NCI-H510A (cell line): ENCODE data around the gene CTAG1A.
"Not testable (repeated sequence)": the region's sequence is repeated elsewhere in the genome, so short reads cannot be mapped to it uniquely, and the experiment has no call there.

Source experiments
- DNase-seq: peaks from one replicate; lab custom pipeline; 2025; lab: John Stamatoyannopoulos, UW

Gene CTAG1A

DNA sequence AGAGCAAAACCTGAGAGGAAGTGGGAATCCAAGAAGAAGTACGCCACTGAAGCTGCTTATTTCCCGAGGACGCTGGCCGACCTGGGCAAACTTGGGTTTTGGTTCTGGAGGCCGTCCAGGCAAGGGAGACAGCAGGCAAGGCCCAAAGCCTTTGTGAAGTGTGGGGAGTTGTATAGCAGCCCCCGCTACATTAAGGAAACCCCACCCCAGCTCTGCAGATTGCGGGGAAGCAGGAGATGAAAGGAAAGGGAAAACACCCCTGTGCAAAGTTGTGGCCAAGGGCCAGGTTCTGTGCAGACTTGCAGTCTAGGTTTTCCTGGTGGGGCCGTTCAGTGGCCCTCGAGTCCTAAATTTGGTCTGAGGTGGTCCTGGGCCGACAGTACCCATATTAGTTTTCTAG lies 11.9 kb upstream of the CTAG1A start:
- not testable (repeated sequence) for DNase-seq

DNA sequence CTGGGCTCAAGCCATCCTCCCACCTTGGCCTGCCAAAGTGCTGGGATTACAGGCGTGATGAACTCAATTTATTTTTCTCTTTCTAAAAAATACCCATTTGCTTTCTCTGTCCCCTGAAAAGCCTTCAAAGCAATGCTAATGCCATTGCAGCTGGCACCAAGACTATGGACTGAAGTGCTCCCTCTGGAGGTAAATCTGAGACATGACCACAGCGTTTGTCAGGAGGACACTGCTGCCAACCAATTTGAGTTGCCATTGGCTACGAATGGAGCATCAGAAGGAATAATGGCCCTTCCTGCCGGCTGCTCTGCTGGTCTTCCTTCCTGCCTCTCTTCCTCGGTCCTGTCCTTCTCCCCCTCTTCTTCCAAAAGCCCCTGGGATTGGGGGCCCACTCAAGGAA lies 9.9 kb upstream of the CTAG1A start:
- not testable (repeated sequence) for DNase-seq

DNA sequence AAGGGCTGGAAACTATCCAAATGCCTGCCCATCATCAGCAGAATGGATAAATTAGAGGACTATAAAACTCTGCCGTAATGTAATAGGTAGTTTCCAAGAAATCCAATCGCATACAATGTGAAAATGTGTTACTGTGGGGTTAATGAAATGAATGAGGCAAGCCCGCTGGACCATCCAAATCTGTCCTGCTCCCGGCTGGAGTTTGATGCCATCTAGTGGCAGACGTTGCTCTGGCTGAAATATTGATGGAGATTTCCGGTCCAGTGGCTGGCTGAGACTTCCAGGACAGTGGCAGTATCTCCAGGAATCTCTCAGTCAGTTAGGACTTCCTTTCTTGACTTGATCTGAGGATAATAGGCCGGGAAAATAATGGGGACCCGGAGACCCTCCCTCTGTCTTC lies 1.9 kb upstream of the CTAG1A start:
- not testable (repeated sequence) for DNase-seq

DNA sequence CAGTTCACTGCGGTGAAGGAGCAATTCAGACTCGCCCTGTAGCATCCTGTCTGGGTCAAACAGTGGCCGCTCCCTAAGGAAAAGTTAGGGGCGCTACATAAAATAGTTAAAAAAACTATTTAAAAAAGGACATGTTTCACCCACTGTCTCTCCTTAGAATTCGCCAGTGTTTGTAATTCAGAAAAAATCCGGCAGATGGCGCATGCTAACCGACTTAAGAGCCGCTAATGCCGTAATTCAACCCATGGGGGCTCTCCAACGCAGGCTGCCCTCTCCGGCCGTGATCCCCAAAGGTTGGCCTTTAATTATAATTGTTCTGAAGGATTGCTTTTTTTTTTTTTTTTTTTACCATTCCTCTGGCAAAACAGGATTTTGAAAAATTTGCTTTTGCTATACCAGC lies 5.5 kb downstream of the CTAG1A start:
- DNase-seq, result not testable (repeated sequence)

DNA sequence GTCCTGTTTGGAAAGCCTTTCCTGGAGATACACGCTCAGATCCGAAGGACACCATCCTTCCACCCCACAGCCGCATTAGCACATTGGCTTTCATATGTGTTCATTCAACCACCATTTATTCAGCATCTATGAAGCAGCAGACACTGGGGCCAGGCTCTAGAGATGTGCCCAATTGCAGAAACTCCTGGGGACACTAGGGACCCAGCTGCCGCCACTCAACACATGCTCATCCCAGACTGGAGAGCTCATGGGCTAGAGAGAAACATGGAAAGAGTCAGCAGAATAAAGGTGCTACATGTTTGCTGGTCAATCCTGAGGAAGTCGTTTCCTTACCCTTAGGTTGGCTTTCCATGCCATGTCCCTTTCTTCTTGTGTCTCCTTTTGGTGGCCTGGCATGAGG lies 7.6 kb downstream of the CTAG1A start:
- DNase-seq, result no peak

DNA sequence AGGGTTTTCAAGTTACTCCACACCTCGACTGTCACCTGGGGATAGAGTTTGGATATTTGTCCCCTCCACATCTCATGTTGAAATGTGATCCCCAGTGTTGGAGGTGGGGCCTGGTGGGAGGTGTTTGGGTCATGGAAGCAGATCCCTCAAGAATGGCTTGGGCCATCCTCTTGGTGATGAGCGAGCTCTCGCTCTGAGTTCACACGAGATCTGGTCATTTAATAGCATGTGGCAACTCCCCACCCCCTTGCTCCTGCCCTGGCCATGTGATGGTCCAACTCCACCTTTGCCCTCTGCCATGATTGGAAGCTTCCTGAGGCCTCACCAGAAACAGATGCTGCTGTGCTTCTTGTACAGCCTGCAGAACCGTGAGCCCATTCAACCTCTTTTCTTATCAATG lies 8.3 kb downstream of the CTAG1A start:
- no peak for DNase-seq

DNA sequence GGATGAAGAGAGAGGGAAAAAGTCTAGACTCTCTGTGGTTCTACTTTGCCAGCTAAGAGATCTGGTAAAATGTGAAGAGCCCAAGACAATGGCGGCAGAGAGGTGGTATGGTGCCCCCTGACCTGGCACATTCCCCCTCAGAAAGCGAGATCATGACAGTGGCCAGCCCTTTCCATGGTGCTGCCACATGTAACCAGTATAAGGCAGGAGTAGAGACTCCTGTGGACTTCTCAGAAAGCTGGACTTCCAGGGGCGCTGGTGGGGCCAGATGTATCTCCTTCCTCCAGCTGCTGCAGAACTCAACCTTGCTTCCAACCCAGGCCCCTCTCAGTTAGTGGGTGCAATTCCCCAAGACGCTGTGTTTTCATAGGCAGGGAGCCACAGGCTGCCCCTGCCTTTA lies 9.6 kb downstream of the CTAG1A start:
- no peak for DNase-seq

DNA sequence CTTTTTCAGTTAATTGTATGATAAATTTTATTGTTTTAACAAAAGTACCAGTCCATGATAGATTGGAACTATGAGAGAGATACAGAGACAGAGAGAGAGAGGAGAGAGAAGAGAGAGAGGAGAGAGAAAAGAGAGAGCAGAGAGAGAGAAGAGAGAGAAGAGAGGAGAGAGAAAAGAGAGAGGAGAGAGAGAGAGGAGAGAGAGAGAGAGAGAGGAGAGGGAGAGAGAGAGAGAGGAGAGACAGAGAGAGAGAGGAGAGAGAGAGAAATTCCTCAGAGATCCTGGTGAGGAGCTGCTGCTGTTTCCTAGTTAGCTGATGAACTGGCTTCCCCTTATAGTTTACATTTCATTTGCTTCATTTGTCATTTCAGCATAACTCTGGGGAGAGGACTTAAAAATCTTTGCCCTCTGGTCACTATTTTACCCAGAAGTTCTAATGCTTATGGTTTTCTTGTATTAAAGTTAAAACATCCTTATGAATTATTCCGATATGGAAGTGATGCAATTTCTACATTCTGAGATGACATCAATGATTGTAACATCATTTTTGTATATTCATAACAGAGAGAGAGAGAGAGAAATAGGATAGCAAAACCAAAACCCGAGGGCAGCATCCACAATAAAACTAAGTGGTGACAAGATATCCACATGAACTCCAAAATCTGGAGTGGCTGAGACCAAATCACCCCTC lies 10.8 kb downstream of the CTAG1A start:
- no peak for DNase-seq

DNA sequence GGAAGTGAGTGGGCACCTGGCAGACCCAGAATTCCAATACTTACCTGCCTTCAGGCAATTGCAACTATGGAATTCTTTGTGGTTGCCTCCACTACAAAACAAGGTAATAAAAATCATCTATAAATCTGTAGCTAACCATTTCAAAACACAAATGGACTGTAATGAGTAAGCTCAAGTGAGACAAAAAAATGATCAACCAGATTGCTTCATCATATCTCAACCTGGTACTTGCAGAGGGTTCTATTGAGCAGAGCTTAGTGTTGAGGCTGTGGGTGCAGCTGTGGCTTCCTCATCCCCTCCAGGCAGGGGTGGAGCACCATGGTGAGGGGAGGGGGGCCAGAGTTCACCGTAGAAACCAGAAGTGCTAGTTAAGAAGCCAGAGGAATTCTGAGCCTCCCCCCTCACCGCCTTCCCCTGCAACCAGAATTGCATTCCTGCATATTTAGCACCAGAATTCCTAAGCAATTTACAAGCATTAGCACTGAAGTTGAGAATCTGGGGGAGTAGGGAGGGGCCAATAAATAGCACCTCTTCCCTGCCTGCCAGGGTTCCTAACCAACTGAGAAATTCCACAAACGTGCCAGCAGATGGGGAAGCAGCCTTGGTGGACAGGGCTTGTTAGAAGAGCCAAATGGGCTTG lies 11.5 kb downstream of the CTAG1A start:
- DNase-seq, result no peak

DNA sequence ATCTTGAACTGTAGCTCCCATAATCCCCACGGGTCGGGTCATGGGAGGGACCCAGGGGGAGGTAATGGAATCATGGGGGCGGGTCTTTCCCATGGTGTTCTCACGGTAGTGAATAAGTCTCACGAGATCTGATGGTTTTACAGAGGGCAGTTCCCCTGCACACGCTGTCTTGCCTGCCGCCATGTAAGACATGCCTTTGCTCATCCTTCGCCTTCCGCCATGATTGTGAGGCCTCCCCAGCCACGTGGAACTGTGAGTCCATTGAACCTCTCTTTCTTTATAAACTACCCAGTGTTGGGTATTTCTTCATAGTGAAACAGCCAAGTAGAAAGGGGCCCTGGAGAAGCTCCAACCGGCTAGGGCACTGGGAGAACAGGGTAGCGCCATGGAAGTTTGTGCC lies 12.3 kb downstream of the CTAG1A start:
- DNase-seq, result no peak

DNA sequence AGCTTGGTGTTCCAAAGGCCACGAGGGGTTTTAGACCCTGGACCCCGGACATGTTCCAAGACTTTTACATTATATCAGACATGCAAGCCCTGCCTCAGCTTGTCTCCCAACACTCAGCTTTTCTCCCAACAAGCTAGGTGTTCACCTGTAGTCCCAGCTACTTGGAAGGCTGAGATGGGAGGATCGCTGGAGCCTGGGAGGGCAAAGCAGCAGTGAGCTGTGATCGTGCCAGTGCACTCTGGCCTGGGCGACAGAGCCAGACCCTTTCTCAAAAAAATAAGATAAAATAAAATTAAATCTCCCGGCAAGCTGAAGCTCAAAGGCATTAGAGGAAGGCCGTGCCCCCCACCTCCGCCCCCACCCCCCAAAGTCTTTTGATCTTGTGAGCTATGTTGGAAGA lies 13.7 kb downstream of the CTAG1A start:
- DNase-seq, result no peak

DNA sequence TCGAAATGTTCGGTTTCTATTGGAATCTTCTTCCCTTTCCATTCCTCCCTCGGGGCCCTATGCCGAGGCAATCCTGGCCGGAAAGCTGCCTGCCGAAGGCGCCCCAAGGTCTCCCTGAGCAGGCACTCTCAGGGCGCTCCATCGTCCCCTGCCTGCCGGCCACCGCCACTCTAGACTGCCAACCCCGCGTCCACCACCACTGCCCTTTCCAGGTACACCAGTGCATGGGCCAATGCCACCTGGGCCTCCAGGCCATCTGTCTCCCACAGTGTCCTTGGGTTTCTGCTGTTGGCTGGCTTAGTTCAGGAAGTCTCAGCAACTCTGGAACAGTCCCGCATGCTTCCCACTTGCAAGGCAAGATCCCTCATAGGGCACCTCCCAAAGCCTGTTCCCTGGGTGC lies 14.6 kb downstream of the CTAG1A start:
- DNase-seq, result no peak

DNA sequence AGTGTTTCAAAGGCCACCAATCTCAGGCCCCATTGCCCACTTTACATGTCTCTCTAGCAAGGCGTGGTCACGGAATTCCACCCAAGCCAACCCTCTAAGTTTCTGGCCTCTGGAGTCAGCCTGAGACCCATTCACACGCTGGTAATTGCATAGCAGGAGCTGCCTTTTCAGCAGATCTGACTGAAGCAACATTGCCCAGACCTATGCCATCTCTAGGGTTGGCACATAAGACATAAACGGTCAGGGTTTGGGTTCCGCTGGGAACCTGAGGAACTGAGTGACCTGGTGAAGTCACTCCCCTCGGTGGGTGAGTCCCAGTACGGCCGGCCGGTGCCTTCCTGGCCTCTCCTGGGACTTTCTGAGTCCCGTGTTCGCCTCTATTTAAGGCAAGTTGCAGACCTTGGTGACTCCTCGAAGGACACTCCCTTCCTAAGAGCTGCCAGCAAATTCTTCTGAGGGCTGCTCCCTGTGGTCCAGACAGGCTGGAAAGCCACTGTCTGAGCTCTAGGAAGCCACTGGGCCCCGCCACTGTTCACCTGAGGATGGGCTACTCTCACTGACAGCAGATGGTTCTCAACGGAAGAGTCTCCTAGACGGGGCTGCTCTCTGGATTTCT lies 15.9 kb downstream of the CTAG1A start:
- DNase-seq, result no peak

DNA sequence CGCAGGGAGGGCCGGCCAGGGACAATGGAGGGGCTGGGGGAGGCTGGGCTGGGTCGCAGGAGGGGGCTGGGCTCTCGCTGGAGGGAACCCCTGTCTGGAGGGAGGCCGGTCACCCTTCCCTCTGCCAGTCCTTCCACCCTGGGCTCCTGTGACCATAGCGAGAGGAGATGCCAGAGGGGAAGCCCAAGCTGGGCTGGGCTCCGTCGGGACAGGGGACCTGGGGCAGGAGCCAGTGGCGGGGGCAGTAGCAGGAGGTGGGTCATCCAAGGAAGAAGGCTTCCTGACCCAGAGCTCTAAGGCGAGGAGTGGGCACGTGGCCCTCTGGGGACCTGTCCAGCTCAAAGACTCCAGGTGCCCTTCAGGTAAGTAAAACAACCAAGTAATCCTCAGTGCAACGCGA lies 17.3 kb downstream of the CTAG1A start:
- DNase-seq, result no peak

DNA sequence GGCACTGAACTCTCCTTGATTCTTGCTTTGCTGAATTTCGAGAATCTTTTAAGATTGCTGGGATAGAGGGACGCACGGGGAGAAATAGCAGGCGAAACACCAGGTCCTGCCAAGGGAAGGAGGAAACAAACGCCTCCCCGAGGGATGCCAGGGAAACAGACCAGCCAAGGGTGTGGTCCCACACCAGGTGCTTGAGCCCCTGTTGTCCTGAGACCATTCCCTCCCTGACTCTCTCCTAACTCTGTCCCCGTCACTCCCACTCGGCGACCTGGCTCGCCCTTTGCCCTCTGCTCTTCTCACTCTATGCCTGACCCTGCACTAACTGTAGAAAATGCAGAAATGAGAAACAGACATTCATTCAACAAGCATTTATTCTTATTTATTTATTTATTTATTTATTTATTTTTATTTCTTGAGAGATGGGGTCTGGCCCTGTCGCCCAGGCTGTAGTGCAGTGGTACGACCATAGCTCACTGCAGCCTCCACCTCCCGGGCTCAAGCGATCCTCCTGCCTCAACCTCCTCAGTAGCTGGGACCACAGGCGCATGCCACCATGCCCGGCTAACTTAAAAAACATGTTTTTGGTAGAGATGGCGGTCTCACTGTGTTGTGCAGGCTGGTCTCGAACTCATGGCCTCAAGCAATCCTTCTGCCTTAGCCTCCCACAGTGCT lies 18.0 kb downstream of the CTAG1A start:
- no peak for DNase-seq

DNA sequence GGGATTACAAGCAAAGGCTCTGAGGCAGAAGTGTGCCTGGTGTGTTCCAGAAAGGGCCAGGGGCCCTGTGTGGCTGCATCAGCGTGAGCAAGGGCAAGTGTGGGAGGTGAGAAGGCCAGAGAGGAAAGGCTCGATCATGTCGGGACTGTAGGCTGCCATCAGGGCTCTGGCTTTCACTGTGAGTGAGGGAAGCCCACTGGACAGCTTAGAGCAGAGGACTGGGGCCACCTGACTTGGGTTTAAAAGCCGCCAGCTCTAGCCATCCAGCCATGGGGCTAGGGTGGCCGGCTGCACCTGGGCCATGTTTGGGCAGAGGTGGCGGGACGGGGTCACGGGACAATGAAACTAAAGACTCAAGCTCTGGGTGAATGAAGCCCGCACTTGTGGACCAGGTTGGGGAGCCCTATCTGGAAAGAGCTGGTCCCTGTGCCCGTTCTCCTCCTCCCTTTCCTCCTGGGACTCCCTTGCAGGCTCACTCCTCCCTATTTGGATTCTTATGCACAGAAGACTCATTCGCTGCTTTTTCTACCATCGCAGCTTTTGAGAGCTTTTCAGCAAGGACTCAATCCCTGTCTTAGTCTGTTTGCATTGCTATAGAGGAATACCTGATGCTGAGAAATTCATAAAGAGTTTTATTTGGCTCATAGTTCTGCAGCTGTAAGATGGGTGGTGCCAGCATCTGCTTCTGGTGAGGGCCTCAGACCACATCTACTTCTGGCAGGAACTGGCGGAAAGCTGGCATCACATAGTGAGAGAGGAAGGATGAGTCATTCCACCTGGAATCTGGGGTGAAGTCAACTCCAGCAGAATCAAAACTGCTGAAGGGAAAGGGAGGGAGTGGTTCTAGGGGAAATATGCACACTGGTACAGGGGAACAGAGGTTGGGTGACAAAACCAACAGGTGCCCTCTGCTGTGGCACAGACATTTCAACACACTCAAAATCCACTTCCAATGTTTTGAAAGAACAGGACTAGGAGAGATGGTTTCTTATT lies 18.8 kb downstream of the CTAG1A start:
- DNase-seq, result no peak

DNA sequence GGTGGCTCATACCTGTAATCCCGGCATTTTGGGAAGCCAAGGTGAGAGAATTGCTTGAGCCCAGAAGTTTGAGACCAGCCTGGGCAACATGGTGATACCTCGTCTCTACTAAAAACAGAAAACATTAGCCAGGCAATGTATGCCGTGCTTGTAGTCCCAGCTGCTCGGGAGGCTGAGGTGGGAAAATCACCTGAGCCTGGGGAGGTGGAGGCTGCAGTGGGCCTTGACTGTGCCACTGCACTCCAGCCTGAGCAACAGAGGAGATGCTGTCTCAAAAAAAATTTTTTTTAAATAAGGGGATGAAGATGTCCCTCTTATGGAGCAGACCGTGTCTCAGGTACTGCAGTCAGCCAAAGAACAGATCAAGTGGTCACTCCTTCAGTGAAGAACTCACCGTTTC lies 20.6 kb downstream of the CTAG1A start:
- DNase-seq, result no peak

DNA sequence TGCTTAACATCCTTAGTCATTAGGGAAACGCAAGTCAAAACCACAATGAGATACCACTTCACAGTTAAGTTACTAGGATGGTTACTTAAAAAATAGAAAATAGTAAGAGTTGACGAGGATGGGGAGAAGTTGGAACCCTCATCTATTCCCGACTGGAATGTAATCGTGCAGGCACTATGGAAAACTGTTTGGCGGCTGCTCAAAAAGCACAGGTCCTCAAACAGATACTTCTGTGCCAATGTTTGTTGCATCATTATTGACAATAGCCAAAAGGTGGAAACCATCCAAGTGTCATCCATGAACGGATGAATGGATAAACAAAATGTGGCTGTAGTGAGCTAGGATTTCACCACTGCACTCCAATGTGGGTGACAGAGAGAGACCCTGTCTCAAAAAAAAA lies 22.4 kb downstream of the CTAG1A start:
- DNase-seq, result no peak

DNA sequence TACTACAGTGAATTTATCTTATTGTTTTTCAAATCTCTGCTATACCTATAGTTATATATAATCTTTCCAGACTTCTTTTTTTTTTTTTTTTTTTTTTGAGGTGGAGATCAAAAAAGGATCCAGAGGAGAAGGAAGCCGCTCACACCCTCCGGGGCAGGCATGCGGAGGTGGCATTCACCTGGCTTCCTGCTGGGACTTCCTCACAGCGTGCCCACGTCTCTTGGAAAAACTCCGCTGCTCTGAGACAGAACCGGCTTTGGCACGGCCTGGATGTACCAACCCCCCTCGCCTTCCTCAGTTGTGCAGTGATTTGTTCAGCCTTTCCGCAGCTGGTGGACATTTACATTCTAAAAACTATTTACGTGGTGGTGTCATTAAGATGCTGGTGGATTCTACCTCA lies 23.0 kb downstream of the CTAG1A start:
- not testable (repeated sequence) for DNase-seq

DNA sequence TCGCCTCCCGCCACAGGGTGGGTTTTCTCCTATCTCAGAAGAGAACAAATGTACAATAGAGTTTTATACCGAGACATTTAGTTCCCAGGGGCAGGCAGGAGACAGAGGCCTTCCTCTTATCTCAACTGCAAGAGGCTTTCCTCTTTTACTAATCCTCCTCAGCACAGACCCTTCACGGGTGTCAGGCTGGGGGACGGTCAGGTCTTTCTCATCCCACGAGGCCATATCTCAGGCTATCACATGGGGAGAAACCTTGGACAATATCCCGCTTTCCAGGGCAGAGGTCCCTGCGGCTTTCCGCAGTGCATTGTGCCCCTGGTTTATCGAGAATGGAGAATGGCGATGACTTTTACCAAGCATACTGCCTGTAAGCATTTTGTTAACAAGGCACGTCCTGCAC lies 23.9 kb downstream of the CTAG1A start:
- DNase-seq, result not testable (repeated sequence)

DNA sequence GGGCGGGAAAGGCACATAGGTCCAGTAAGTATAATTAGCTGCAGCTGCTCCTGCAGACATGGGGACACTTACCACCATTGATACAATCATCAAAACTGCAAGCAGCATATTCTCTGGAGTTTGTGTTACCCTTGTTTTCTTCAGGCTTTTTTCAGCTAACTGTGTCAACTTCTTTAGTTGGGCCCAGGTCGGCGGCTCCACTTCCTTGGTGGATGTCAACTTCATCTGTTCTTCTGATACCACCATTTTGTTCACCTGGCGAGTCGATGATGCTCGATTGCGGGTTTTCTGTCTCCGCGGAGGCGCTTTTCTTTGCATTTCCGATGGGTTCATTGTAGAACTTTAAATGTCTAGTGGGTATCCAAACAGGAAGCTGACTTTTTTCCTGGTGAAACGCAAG lies 26.2 kb downstream of the CTAG1A start:
- DNase-seq, result not testable (repeated sequence)

DNA sequence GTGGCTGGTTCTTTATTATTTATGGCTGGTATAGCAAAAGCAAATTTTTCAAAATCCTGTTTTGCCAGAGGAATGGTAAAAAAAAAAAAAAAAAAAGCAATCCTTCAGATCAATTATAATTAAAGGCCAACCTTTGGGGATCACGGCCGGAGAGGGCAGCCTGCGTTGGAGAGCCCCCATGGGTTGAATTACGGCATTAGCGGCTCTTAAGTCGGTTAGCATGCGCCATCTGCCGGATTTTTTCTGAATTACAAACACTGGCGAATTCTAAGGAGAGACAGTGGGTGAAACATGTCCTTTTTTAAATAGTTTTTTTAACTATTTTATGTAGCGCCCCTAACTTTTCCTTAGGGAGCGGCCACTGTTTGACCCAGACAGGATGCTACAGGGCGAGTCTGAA lies 28.7 kb downstream of the CTAG1A start:
- DNase-seq, result not testable (repeated sequence)
